ENCODE results near the gene ZDHHC17. TPM values are rescaled to one million over a fixed set of nuclear protein-coding genes. Genes with fewer than 3 reads are reported as not detected.

The ZDHHC17 gene
- total and polyA plus RNA-seq, 4 donors: 3.4 to 91.2 (median 15.2) TPM

GRCh38 chr12:76784600-76785051 is 20.7 kb downstream of the ZDHHC17 start:
- DNase-seq (ENCODE audit: low spot score): no peak
- 69% methylated on average over 4 of the region's 4 CpGs for WGBS
- no peak overlapping the region for H3K27ac ChIP-seq (ENCODE audit: low read depth in 1 of 2, low read length in 2 of 2)

DNA sequence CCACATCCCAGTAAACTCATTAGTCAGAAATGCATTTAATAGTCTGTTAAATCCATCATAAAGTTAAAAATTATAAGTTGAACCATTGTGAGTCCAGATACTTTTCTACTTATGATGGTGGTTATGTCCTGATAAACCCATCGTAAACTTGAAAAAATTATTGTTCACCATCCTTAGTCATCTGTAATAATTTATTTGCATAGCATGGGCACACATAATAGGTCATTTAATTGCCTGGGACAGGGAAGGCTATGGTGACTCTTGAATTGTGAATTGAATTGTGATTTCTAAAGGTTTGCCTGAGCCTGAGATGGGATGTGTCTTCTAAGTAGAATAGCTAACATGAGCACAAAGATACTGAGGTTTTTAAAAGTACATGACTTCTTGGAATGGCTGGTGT is 21.5 kb downstream of the ZDHHC17 start:
- no peaks in the 10 kb centered on the region for H3K9me3 ChIP-seq (ENCODE audit: control insufficient read depth in 4 of 4, low read length in 3 of 4)
- H3K9ac ChIP-seq (ENCODE audit: low read depth in 1 of 2, low read length in 2 of 2): no peak overlapping the region
- H3K27me3 ChIP-seq (ENCODE audit: control insufficient read depth in 4 of 4, insufficient read depth in 4 of 4, low read length in 3 of 4): no peaks in the 10 kb centered on the region
- peaks cover 0 to 2% (median 0%) of the 10 kb centered on the region in 4 donors for H3K4me1 ChIP-seq (ENCODE audit: control insufficient read depth in 4 of 4, insufficient read depth in 4 of 4, low read length in 3 of 4)
- TF ChIP-seq GABPA (IDR thresholded peaks at IDR 0.05 in 1 of 2, conservative IDR thresholded peaks at IDR 0.05 in 1 of 2): no peak
- TF ChIP-seq FOXA2 (IDR thresholded peaks at IDR 0.05): no peak
- TF ChIP-seq, protein P1, sequence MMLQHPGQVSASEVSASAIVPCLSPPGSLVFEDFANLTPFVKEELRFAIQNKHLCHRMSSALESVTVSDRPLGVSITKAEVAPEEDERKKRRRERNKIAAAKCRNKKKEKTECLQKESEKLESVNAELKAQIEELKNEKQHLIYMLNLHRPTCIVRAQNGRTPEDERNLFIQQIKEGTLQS (IDR thresholded peaks at IDR 0.05): no peak
- TF ChIP-seq, protein P2, sequence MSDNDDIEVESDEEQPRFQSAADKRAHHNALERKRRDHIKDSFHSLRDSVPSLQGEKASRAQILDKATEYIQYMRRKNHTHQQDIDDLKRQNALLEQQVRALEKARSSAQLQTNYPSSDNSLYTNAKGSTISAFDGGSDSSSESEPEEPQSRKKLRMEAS (IDR thresholded peaks at IDR 0.05): no peak
- no peak for TF ChIP-seq HNF4A (conservative IDR thresholded peaks at IDR 0.05)
- TF ChIP-seq NR2F2 (IDR thresholded peaks at IDR 0.05): no peak
- TF ChIP-seq YY1 (IDR thresholded peaks at IDR 0.05): no peak
- TF ChIP-seq TAF1 (conservative IDR thresholded peaks at IDR 0.05): no peak
- no peak for TF ChIP-seq FOXA1 (IDR thresholded peaks at IDR 0.05)
- TF ChIP-seq RXRA (IDR thresholded peaks at IDR 0.05): no peak
- no peak for TF ChIP-seq SP1 (IDR thresholded peaks at IDR 0.05)
- TF ChIP-seq, protein P3, sequence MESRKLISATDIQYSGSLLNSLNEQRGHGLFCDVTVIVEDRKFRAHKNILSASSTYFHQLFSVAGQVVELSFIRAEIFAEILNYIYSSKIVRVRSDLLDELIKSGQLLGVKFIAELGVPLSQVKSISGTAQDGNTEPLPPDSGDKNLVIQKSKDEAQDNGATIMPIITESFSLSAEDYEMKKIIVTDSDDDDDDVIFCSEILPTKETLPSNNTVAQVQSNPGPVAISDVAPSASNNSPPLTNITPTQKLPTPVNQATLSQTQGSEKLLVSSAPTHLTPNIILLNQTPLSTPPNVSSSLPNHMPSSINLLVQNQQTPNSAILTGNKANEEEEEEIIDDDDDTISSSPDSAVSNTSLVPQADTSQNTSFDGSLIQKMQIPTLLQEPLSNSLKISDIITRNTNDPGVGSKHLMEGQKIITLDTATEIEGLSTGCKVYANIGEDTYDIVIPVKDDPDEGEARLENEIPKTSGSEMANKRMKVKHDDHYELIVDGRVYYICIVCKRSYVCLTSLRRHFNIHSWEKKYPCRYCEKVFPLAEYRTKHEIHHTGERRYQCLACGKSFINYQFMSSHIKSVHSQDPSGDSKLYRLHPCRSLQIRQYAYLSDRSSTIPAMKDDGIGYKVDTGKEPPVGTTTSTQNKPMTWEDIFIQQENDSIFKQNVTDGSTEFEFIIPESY (IDR thresholded peaks at IDR 0.05): no peak
- no peak for TF ChIP-seq EGR1 (IDR thresholded peaks at IDR 0.05; ENCODE audit: low read depth in 2 of 2)
- no peak for TF ChIP-seq CTCF (IDR thresholded peaks at IDR 0.05; ENCODE audit: low read depth, low read length, missing input control)
- no peak for TF ChIP-seq RAD21 (IDR thresholded peaks at IDR 0.05)
- no peak for DNase-seq (ENCODE audit: low spot score)
- no peak overlapping the region for H3K27ac ChIP-seq (ENCODE audit: low read depth in 1 of 2, low read length in 2 of 2)
- no peaks in the 10 kb centered on the region for H3K36me3 ChIP-seq (ENCODE audit: control insufficient read depth in 4 of 4, insufficient read depth in 3 of 4, low read depth in 1 of 4, low read length in 3 of 4)
- 99% methylated on average over 1 of the region's 1 CpG for WGBS
- H3K4me3 ChIP-seq (ENCODE audit: low read depth in 1 of 3, low read length in 3 of 3): no peak overlapping the region

More at GRCh38 chr12:76784600-76785051, 20.7 kb downstream of the ZDHHC17 start:
- Histone ChIP-seq H3K27me3 (ENCODE audit: control insufficient read depth in 4 of 4, insufficient read depth in 4 of 4, low read length in 3 of 4) (no peaks in the 10 kb centered on the region), H3K4me3 (ENCODE audit: low read depth in 1 of 3, low read length in 3 of 3) (no peak overlapping the region), H3K9me3 (ENCODE audit: control insufficient read depth in 4 of 4, low read length in 3 of 4) (no peaks in the 10 kb centered on the region), H3K4me1 (ENCODE audit: control insufficient read depth in 4 of 4, insufficient read depth in 4 of 4, low read length in 3 of 4) (peaks cover 0 to 2% (median 0%) of the 10 kb centered on the region in 4 donors), H3K36me3 (ENCODE audit: control insufficient read depth in 4 of 4, insufficient read depth in 3 of 4, low read depth in 1 of 4, low read length in 3 of 4) (no peaks in the 10 kb centered on the region), H3K9ac (ENCODE audit: low read depth in 1 of 2, low read length in 2 of 2) (no peak overlapping the region)
- TF ChIP-seq TAF1 (conservative IDR thresholded peaks at IDR 0.05) (no peak), HNF4G (IDR thresholded peaks at IDR 0.05) (no peak), GABPA (IDR thresholded peaks at IDR 0.05 in 1 of 2, conservative IDR thresholded peaks at IDR 0.05 in 1 of 2) (no peak), CTCF (IDR thresholded peaks at IDR 0.05; ENCODE audit: low read depth, low read length, missing input control) (no peak), FOXA1 (IDR thresholded peaks at IDR 0.05) (no peak), FOXA2 (IDR thresholded peaks at IDR 0.05) (no peak), JUND (IDR thresholded peaks at IDR 0.05) (no peak), NR2F2 (IDR thresholded peaks at IDR 0.05) (no peak), RXRA (IDR thresholded peaks at IDR 0.05) (no peak)
- TF ChIP-seq, protein P3 (IDR thresholded peaks at IDR 0.05): no peak
- TF ChIP-seq, protein P2 (IDR thresholded peaks at IDR 0.05): no peak

Measured in liver (tissue), 9 donors.